Measurements from ENCODE around the gene UNK.
"Not testable (repeated sequence)": the region's sequence is repeated elsewhere in the genome, so short reads cannot be mapped to it uniquely, and the experiment has no call there.

The UNK gene

GRCh38 chr17:75839942-75840798, 55.6 kb downstream of the UNK start:
- no peak for DNase-seq

GRCh38 chr17:75840799-75841164, 56.2 kb downstream of the UNK start:
- DNase-seq, result no peak

GRCh38 chr17:75842411-75842810, 57.8 kb downstream of the UNK start:
- DNase-seq, result no peak

GRCh38 chr17:75842963-75843576, 58.5 kb downstream of the UNK start:
- DNase-seq, result no peak

GRCh38 chr17:75843577-75844529, 59.2 kb downstream of the UNK start, which contains the start of gene UNC13D:
UNC13D (minus strand) TSS chr17:75844404; CDS start chr17:75844337, 67 bp downstream.
- no peak for DNase-seq

GRCh38 chr17:75844530-75845057, 60.0 kb downstream of the UNK start:
- no peak for DNase-seq

GRCh38 chr17:75845058-75845711, 60.6 kb downstream of the UNK start:
- peak; percentile 18 for DNase-seq

- no peak for DNase-seq
These were observed 61.5 kb downstream of the UNK start for GRCh38 chr17:75845933-75846691.

GRCh38 chr17:75846692-75847613, 62.3 kb downstream of the UNK start:
- DNase-seq, result no peak

- DNase-seq, result no peak
These were observed 63.3 kb downstream of the UNK start for GRCh38 chr17:75847614-75848522.

- no peak for DNase-seq
These were observed 64.1 kb downstream of the UNK start for GRCh38 chr17:75848523-75849278.

- DNase-seq, result no peak
These were observed 64.7 kb downstream of the UNK start for GRCh38 chr17:75849279-75849646.

GRCh38 chr17:75849724-75850123, 65.1 kb downstream of the UNK start:
- no peak for DNase-seq

- no peak for DNase-seq
These were observed 66.5 kb downstream of the UNK start for GRCh38 chr17:75850928-75851692.

GRCh38 chr17:75851693-75851991, 67.0 kb downstream of the UNK start:
- DNase-seq, result not testable (repeated sequence)

GRCh38 chr17:75853433-75853832, 68.8 kb downstream of the UNK start:
- no peak for DNase-seq

GRCh38 chr17:75854101-75854748, 69.6 kb downstream of the UNK start:
- no peak for DNase-seq
